ENCODE measurements around the gene RAB3A. TPM values are rescaled to one million over a fixed set of nuclear protein-coding genes. Genes with fewer than 3 reads are reported as not detected.

Gene RAB3A
- total RNA-seq (2022) (0.68 and 0.81 TPM in 2 replicates), Bru-seq, nascent RNA (percentile 19 among the genes with signal in this experiment), BruChase-seq, experiment 1, labeled RNA remaining after a 6-hour chase (percentile 22 among the genes with signal in this experiment), BruChase-seq, experiment 2, labeled RNA remaining after a 2-hour chase (percentile 16 among the genes with signal in this experiment)
- long read RNA-seq, partial matches to known transcripts, result 0 of 1 reads
- long read RNA-seq, other reads (novel, unspliced or antisense), result 0 of 1 reads

DNA sequence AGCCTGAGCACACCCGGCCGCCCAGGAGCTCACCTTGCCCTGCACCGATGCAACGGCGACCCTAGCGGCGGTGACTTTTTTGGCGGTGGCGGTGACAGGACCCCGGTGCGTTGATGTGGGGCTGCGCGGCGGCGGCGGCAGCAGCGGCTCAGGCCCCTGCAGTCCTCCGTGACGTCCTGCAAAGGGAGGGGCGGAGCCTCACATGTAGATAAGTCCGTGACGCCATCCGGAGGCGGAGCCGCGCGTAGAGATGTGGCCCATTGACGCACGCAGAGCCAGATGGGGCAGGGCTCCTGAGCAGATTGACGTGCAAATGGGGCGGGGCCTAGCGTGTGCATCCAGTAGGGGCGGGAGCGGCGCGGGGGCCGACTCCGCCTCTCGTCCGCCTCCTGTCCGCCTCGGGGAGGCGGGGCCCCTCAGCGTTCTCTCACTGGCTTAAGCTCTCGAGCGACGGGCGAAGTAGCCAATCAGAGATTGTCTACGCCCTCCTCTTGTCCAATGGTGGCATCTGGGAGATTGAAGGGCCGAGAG, at the start of gene RAB3A:
Gene RAB3A (minus strand): TSS at position 180 of the 531 bp plus-strand sequence. CDS start 1,302 bp downstream, outside the sequence.
- intact Hi-C loops (cut with micrococcal nuclease), result loop anchor here (1.0 kb wide), 2 partner anchors 48 to 124 kb away; no protein-coding TSS in a partner anchor

DNA sequence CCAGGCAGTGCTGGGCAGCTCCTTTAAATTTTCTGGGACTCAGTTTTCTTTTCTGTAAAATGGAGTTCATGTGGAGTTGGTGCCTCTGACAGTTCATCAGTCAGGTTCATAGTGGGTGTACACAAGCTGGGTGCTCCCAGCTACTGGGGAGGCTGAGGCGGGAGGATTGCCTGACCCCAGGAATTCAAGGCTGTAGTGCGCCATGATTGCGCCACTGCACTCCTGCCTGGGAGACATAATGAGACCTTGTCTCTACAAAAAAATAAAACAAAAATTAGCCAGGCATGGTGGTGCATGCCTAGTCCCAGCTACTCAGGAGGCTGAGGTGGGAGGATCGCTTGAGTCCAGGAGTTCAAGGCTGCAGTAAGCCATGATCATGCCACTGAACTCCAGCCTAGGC, 49.3 kb upstream of the RAB3A start:
- no peak overlapping the region for H3K27ac Mint-ChIP-seq (ENCODE audit: low read depth, unreplicated experiment)
- H3K36me3 Mint-ChIP-seq (ENCODE audit: insufficient read depth, unreplicated experiment), result no peaks in the 10 kb centered on the region
- intact Hi-C loops (cut with micrococcal nuclease), result loop anchor here (5.0 kb wide), 2 partner anchors 156 to 246 kb away; partner anchors contain the start of genes ARRDC2 and MAST3
- POLR2A ChIA-PET, result interaction anchor here (0.7 to 4.5 kb wide), 5 partner anchors 22 to 104 kb away, joined by 3 to 34 read pairs (median 5); partner anchors contain the start of genes IQCN, MPV17L2 and RAB3A
- CTCF ChIA-PET, result interaction anchor here (0.5 to 3.7 kb wide), 26 partner anchors 9 to 1535 kb away, joined by 3 to 47 read pairs (median 4); partner anchors contain the start of genes IQCN and MPV17L2
- DNase-seq (ENCODE audit: unreplicated experiment), result no peak
- TF ChIP-seq, protein P1, sequence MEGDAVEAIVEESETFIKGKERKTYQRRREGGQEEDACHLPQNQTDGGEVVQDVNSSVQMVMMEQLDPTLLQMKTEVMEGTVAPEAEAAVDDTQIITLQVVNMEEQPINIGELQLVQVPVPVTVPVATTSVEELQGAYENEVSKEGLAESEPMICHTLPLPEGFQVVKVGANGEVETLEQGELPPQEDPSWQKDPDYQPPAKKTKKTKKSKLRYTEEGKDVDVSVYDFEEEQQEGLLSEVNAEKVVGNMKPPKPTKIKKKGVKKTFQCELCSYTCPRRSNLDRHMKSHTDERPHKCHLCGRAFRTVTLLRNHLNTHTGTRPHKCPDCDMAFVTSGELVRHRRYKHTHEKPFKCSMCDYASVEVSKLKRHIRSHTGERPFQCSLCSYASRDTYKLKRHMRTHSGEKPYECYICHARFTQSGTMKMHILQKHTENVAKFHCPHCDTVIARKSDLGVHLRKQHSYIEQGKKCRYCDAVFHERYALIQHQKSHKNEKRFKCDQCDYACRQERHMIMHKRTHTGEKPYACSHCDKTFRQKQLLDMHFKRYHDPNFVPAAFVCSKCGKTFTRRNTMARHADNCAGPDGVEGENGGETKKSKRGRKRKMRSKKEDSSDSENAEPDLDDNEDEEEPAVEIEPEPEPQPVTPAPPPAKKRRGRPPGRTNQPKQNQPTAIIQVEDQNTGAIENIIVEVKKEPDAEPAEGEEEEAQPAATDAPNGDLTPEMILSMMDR (IDR thresholded peaks at IDR 0.05; ENCODE audit: unreplicated experiment), result no peak
- no peaks in the 10 kb centered on the region for H3K4me1 Mint-ChIP-seq (ENCODE audit: insufficient read depth, unreplicated experiment)
- H3K27me3 Mint-ChIP-seq (ENCODE audit: insufficient read depth, unreplicated experiment), result no peaks in the 10 kb centered on the region
- no peak overlapping the region for H3K4me3 Mint-ChIP-seq (ENCODE audit: unreplicated experiment)
- no TSS peak for BruUV-seq (replicated peaks)
- no peaks in the 10 kb centered on the region for H3K9me3 Mint-ChIP-seq (ENCODE audit: unreplicated experiment)

More for the DNA sequence above, at the start of gene RAB3A:
- Mint-ChIP-seq H3K4me3 (ENCODE audit: unreplicated experiment) (peak within 1 kb of the TSS; percentile 95), H3K36me3 (ENCODE audit: insufficient read depth, unreplicated experiment) (peaks cover 15% of the 10 kb centered on the region), H3K27ac (ENCODE audit: low read depth, unreplicated experiment) (peak within 1 kb of the TSS; percentile 95), H3K4me1 (ENCODE audit: insufficient read depth, unreplicated experiment) (peaks cover 5% of the 10 kb centered on the region), H3K27me3 (ENCODE audit: insufficient read depth, unreplicated experiment) (no peaks in the 10 kb centered on the region), H3K9me3 (ENCODE audit: unreplicated experiment) (no peaks in the 10 kb centered on the region)
- CTCF ChIA-PET, result interaction anchor here (1.0 to 2.2 kb wide), 3 partner anchors 43 to 91 kb away, joined by 3 to 8 read pairs (median 5); no protein-coding TSS in a partner anchor
- no TSS peak for BruUV-seq (replicated peaks)
- TF ChIP-seq, protein P1 (IDR thresholded peaks at IDR 0.05; ENCODE audit: unreplicated experiment), result no peak
- POLR2A ChIA-PET, result interaction anchor here (0.6 to 5.6 kb wide), 23 partner anchors 11 to 870 kb away, joined by 3 to 147 read pairs (median 4); partner anchors contain the start of genes IFI30, JUND, MPV17L2 and PGPEP1
- DNase-seq (ENCODE audit: unreplicated experiment), result peak; percentile 100

DNA sequence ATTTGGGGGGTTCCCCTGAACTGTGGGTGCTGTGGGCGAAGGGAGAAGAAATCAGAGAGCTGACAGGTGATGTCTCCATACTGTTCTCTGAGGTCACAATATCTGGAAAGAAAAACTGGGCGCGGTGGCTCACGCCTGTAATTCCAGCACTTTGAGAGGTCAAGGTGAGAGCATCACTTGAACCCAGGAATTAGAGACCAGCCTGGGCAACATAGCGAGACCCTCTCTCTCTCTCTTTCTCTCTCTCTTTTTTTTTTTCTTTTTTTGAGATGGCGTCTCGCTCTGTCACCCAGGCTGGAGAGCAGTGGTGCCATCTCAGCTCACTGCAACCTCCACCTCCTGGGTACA, 48.5 kb upstream of the RAB3A start:
- H3K27me3 Mint-ChIP-seq (ENCODE audit: insufficient read depth, unreplicated experiment), result no peaks in the 10 kb centered on the region
- TF ChIP-seq, protein P1 (IDR thresholded peaks at IDR 0.05; ENCODE audit: unreplicated experiment), result no peak
- ChIA-PET POLR2A (interaction anchor here (1.1 to 4.5 kb wide), 6 partner anchors 23 to 103 kb away, joined by 3 to 34 read pairs (median 6); partner anchors contain the start of genes IQCN, JUND, MPV17L2 and RAB3A), CTCF (interaction anchor here (0.5 to 3.7 kb wide), 25 partner anchors 9 to 545 kb away, joined by 3 to 47 read pairs (median 6); partner anchors contain the start of genes IQCN and MPV17L2)
- no peak for DNase-seq (ENCODE audit: unreplicated experiment)
- intact Hi-C loops (cut with micrococcal nuclease), result loop anchor here (1.0 to 5.0 kb wide), 3 partner anchors 48 to 245 kb away; partner anchors contain the start of genes ARRDC2, MAST3 and RAB3A
- BruUV-seq (replicated peaks), result no TSS peak
- no peaks in the 10 kb centered on the region for H3K36me3 Mint-ChIP-seq (ENCODE audit: insufficient read depth, unreplicated experiment)
- no peak overlapping the region for H3K4me3 Mint-ChIP-seq (ENCODE audit: unreplicated experiment)
- H3K4me1 Mint-ChIP-seq (ENCODE audit: insufficient read depth, unreplicated experiment), result no peaks in the 10 kb centered on the region
- H3K9me3 Mint-ChIP-seq (ENCODE audit: unreplicated experiment), result no peaks in the 10 kb centered on the region
- H3K27ac Mint-ChIP-seq (ENCODE audit: low read depth, unreplicated experiment), result no peak overlapping the region

All from MCF 10A (cell line).